HG02610 (cell line): ENCODE results near the gene CCDC142.

Experiments
- ATAC-seq: cut with Tn5 transposase; IDR thresholded peaks from one replicate; pipeline ENCODE4 v1.9.1; 2021; ENCODE audit warnings: mild to moderate bottlenecking, moderate library complexity; ENCODE audit not compliant: unreplicated experiment

Gene CCDC142

DNA sequence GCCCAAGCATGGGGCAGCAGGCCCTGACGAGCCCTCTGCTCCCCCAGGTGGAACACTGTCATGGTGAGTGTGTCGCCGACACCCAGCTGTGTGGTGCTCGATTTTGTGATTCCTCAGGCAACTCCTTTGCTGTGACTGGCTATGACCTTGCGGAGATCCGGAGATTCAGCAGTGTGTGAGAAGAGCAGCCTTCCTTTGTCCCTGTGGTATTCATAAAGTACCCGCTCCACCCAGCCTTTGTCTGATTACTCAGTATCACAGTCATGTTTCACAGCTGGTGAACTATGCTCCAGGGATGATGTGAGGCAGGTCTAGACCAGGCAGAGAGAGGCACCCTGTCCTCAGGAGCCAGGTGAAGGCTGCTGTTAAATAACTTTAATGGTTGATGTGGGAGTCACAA, 57.3 kb downstream of the CCDC142 start:
- no peak for ATAC-seq

GRCh38 chr2:74424995-74425406, 57.8 kb downstream of the CCDC142 start:
- ATAC-seq, result no peak

GRCh38 chr2:74424139-74424992, 58.4 kb downstream of the CCDC142 start:
- ATAC-seq, result no peak
